SK-N-MC (cell line): Measurements from ENCODE around the gene SHLD1.

Source experiments
- DNase-seq: peaks from one replicate; pipeline ENCODE4 v3.0.0-alpha.2; 2011; ENCODE audit warnings: low read depth, low spot score
- H3K27ac ChIP-seq: fragments of 200-600 bp; sonication (generic); 2 replicates; pipeline ENCODE4 v1.5.1; 2016; ENCODE audit warnings: mixed run types
- H3K36me3 ChIP-seq: fragments of 200-600 bp; sonication (generic); 2 replicates; pipeline ENCODE4 v1.6.1; 2017; ENCODE audit warnings: antibody characterized with exemption, low read length, mixed read lengths; ENCODE audit not compliant: insufficient read depth
- H3K4me3 ChIP-seq: fragments of 200-600 bp; sonication (generic); 2 replicates; pipeline ENCODE4 v1.5.1; 2016
- H3K9ac ChIP-seq: fragments of 200-600 bp; sonication (generic); 2 replicates; pipeline ENCODE4 v1.8.0; 2017; ENCODE audit warnings: mixed run types, mixed read lengths; ENCODE audit not compliant: insufficient read length
- H3K9me3 ChIP-seq: fragments of 200-600 bp; sonication (generic); 2 replicates; pipeline ENCODE4 v1.6.1; 2017; ENCODE audit warnings: low read depth, mild to moderate bottlenecking, antibody characterized with exemption, low read length, moderate library complexity, mixed read lengths
- EZH2 ChIP-seq: fragments of 200-600 bp; sonication (generic); IDR thresholded peaks from one replicate; pipeline ENCODE4 v1.6.1; 2017; ENCODE audit warnings: antibody characterized with exemption
- FOXP2 ChIP-seq: optimal IDR thresholded peaks from 2 replicates; pipeline ENCODE3; 2011; ENCODE audit warnings: mild to moderate bottlenecking, moderate library complexity; ENCODE audit not compliant: insufficient read depth; ENCODE audit errors: extremely low read length, control extremely low read depth
- POLR2AphosphoS5 ChIP-seq: IDR thresholded peaks from 2 replicates; pipeline ENCODE4 v1.6.1; 2012; ENCODE audit warnings: mild to moderate bottlenecking, low read depth, low read length, borderline replicate concordance

Gene SHLD1

DNA sequence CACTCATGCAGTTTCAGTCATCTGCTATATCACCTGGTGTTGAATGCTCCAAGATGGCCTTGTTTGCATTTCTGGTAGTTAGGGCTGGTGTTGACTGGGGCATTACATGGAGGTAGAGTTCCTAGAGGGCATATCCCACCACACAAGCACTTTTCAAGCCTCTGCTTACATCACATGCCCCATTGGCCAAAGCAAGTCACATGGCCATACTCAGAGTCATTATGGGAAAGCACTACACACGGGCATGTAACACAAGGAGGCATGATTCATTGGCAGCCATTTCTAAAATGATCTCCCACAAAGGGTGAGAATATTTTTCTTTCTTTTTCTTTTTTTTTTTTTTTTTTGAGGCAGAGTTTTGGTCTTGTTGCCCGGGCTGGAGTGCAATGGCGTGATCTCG is 126.9 kb downstream of the SHLD1 start:
- Histone ChIP-seq H3K9ac (no peak overlapping the region), H3K9me3 (no peaks in the 10 kb centered on the region), H3K27ac (no peak overlapping the region), H3K36me3 (no peaks in the 10 kb centered on the region), H3K4me3 (no peak overlapping the region)
- DNase-seq: no peak
- no peak for TF ChIP-seq FOXP2
- TF ChIP-seq EZH2: no peak
- TF ChIP-seq POLR2AphosphoS5: no peak

DNA sequence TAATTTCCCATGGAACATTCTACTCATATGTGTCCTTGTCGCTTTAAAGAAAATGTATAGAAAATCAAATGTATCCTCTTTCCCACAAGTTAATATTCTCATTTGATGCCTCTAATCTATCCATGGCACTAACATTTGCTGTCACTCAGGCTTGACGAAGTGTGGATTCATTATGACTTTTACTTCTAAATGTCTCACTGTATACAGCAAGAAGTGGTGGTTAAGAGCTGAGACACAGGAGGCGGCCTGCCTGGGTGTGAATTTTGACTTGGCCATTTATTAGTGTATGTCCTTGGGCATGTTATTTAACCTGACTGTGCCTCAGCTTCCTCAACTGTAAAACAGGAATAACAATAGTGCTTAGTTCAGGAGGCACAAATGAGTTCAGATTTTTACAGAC is 130.1 kb downstream of the SHLD1 start:
- H3K27ac ChIP-seq: no peak overlapping the region
- TF ChIP-seq FOXP2 (no peak), POLR2AphosphoS5 (no peak), EZH2 (no peak)

DNA sequence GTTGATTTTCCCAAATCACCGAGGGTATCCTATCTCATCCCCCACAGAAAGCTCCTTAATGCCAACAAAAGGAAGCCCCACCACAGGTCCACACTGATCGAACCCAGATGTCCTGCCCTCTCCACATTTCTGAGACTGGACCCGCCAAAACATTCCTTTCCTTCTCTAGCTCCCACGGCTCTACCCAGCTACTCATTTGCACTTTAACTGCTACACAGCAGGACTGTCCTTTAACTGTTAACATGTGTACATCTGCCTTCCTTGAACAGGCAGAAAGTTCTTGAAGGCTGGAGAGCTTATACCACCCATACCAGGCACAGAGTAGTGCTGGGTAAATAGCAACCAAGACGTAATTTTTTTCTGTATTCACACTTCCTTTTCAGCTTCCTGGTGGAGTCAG is 131.5 kb downstream of the SHLD1 start:
- Histone ChIP-seq H3K4me3 (peak overlapping the region; percentile 57), H3K9ac (no peak overlapping the region), H3K27ac (peak overlapping the region; percentile 38; the same call in 1 of the 2 replicates), H3K9me3 (no peaks in the 10 kb centered on the region), H3K36me3 (no peaks in the 10 kb centered on the region)
- no peak for DNase-seq
- TF ChIP-seq FOXP2 (no peak), EZH2 (no peak), POLR2AphosphoS5 (no peak)

More for the DNA sequence above, 130.1 kb downstream of the SHLD1 start:
- H3K4me3 ChIP-seq: no peak overlapping the region
- DNase-seq: no peak
- H3K36me3 ChIP-seq: no peaks in the 10 kb centered on the region
- H3K9ac ChIP-seq: no peak overlapping the region
- H3K9me3 ChIP-seq: no peaks in the 10 kb centered on the region

DNA sequence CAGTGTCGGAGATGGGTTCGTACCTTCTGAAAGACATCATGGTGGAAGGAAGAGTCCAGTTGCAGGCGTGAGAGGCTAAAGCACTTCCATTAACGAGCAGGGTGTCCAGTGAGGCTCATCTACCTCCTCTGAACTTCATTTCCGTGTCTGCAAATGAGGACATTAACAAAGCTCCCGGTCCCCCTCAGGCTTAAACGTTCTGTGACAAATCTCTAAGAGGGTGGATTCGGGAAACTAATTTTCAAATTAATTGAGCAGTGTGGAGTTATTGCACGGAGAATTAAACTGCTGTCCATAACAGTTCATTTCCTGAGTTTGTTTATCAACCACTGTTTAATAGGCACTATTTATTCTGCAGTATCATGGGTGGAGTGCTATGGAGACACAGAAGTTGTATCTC is 132.0 kb downstream of the SHLD1 start:
- Histone ChIP-seq H3K4me3 (peak overlapping the region; percentile 57), H3K36me3 (no peaks in the 10 kb centered on the region), H3K9ac (no peak overlapping the region), H3K27ac (peak overlapping the region; percentile 38; the same call in 1 of the 2 replicates), H3K9me3 (no peaks in the 10 kb centered on the region)
- DNase-seq: no peak
- TF ChIP-seq POLR2AphosphoS5 (no peak), EZH2 (no peak)

DNA sequence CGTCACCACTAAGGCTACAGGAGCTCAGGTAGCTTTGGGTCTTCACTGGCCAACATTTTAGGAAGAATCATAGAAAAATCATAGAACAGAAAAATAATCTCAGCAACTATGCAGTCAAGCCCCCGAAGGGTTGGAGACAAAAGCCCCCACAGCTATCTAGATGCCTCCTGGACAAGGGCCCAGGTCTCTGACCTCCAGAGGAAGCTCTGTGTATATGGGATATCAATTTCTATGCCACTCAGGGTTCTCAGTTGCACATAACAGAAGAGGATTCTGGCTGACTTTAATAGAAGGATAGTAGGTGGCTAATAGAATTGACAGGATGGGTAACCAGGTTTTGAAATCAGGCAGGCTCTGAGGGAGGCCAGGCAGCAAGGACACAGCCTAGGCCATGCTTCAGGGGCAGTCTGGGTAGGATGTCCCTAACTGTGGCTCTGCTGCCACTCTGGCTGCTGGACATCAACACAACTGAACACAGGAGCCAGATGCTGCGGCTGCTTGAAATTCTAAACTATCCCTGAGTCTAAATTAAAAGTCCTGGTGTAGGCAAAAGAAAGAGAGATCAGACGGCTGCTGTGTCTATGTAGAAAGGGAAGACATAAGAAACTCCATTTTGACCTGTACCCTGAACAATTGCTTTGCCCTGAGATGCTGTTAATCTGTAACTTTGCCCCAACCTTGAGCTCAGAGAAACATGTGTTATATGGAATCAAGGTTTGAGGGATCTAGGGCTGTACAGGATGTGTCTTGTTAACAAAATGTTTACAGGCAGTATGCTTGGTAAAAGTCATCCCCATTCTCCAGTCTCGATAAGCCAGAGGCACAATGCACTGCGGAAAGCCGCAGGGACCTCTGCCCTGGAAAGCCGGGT is 134.5 kb downstream of the SHLD1 start:
- TF ChIP-seq EZH2 (no peak), POLR2AphosphoS5 (no peak), FOXP2 (no peak)
- DNase-seq: no peak
- Histone ChIP-seq H3K36me3 (no peaks in the 10 kb centered on the region), H3K9ac (no peak overlapping the region), H3K27ac (no peak overlapping the region), H3K4me3 (no peak overlapping the region), H3K9me3 (no peaks in the 10 kb centered on the region)

DNA sequence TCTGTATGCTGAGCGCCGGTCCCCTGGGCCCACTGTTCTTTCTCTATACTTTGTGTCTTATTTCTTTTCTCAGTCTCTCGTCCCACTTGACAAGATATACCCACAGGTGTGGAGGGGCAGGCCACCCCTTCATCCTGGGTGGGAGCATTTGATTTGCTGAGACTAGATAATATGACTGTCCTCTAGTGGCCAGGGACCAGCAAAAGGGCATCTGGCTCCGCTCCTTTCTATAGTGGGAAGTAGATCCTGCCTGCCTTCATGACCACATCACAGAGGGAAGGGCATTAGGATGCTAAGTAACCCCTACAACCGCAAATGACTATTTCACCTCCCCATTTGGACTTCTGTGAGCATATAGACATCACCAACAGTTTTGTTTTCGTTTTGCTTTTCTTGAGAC is 135.7 kb downstream of the SHLD1 start:
- no peaks in the 10 kb centered on the region for H3K36me3 ChIP-seq
- H3K9me3 ChIP-seq: no peaks in the 10 kb centered on the region
- no peak overlapping the region for H3K27ac ChIP-seq
- H3K9ac ChIP-seq: no peak overlapping the region
- H3K4me3 ChIP-seq: no peak overlapping the region
- no peak for DNase-seq
- TF ChIP-seq POLR2AphosphoS5 (no peak), FOXP2 (no peak), EZH2 (no peak)

DNA sequence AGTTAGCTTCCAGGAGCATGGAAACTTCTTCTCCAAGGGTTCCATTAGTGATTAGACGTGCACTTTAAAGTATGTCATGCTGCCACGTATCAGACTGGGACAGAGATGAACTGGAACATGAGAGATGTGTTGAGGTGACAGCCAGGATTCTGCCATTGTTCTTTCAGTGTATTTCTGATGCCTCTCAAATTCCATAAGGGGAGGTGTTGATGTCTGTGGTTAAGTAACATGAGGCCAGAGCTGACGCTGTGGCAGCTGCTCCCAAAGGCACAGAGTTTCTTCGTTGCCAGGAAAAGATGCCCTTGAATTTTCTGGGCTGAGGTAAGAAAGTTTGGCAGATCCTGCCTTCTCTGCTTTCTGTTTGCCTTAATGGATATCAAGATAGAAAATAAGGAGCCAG is 136.6 kb downstream of the SHLD1 start:
- no peak for TF ChIP-seq POLR2AphosphoS5
- no peak for TF ChIP-seq EZH2
- no peak for TF ChIP-seq FOXP2
- no peak overlapping the region for H3K4me3 ChIP-seq
- no peak for DNase-seq
- no peak overlapping the region for H3K27ac ChIP-seq
- no peak overlapping the region for H3K9ac ChIP-seq
- H3K36me3 ChIP-seq: no peaks in the 10 kb centered on the region
- no peaks in the 10 kb centered on the region for H3K9me3 ChIP-seq

DNA sequence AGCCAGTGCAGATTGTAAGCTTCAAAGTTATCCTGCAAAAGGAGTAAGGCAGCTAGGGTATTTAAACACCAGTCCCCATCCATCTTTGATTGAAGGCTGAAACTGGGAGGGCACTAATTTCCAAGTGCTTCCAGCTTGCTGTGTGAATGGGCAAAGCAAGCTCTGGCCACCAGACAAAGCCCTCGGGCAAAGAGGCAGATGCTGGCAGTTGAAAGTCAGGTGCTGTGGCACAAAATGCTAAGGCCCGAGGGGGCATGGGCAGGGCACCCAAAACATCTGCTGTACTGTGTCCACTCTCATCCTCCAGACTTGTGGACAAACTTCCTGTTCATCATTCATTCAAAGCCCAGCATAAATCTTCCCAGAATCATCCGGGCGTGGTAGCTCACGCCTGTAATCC is 137.2 kb downstream of the SHLD1 start:
- Histone ChIP-seq H3K27ac (no peak overlapping the region), H3K4me3 (no peak overlapping the region), H3K9ac (no peak overlapping the region), H3K9me3 (no peaks in the 10 kb centered on the region), H3K36me3 (no peaks in the 10 kb centered on the region)
- TF ChIP-seq POLR2AphosphoS5: no peak
- TF ChIP-seq EZH2: no peak
- TF ChIP-seq FOXP2: no peak
- no peak for DNase-seq
